ENCODE results near the gene GMPS. TPM values are rescaled to one million over a fixed set of nuclear protein-coding genes. Genes with fewer than 3 reads are reported as not detected.
"Not testable (repeated sequence)": the region's sequence is repeated elsewhere in the genome, so short reads cannot be mapped to it uniquely, and the experiment has no call there.

Gene GMPS
- total and polyA plus RNA-seq, 2 of the 13 experiments (the other 11 are each of a cell fraction or from before 2014, with no cell fraction given): 29.6 to 85.5 TPM

GRCh38 chr3:155860424-155860823 is 10.0 kb upstream of the GMPS start:
- peak; percentile 89 for TF ChIP-seq ZNF121 (CRISPR knock-in tag; IDR thresholded peaks at IDR 0.05)
- TF ChIP-seq CEBPG (CRISPR knock-in tag; IDR thresholded peaks at IDR 0.05): peak; percentile 31; the same call in 1 of the 2 replicates
- FAIRE-seq; H3K4me3 ChIP-seq (replicated peaks in 1 of 3; ENCODE audit: insufficient read depth in 1 of 3, low read depth in 2 of 3, low read length in 3 of 3); H3K9me3 ChIP-seq (ENCODE audit: low read length); H2AFZ ChIP-seq (ENCODE audit: low read length); POLR2A ChIA-PET; DNase-seq (ENCODE audit: low spot score); H4K20me1 ChIP-seq (ENCODE audit: insufficient read depth, low read length); BruUV-seq (replicated peaks); H3K9ac ChIP-seq (ENCODE audit: insufficient read depth, low read depth, low read length); ATAC-seq; H3K79me2 ChIP-seq (ENCODE audit: insufficient read depth, low read length); H3K27ac ChIP-seq (ENCODE audit: extremely low read length, insufficient read depth, low read length); H3K27me3 ChIP-seq (ENCODE audit: control insufficient read depth in 1 of 2, insufficient read depth in 2 of 2, low read length in 2 of 2); H3K4me2 ChIP-seq (ENCODE audit: low read depth, low read length); H3K36me3 ChIP-seq (replicated peaks in 1 of 2; ENCODE audit: control insufficient read depth in 1 of 2, insufficient read depth in 2 of 2, low read length in 2 of 2): not testable (repeated sequence)
- intact Hi-C loops (cut with micrococcal nuclease; ENCODE audit: unreplicated experiment): loop anchor here (10.0 kb wide), 1 partner anchor 506 kb away; no protein-coding TSS in a partner anchor
- H3K4me1 ChIP-seq (ENCODE audit: insufficient read depth, low read length): peaks cover 25% of the 10 kb centered on the region
- WGBS (ENCODE audit: low lambda C conversion rate): 46% methylated on average over 5 of the region's 5 CpGs
- CTCF ChIA-PET (ENCODE audit: low intra/inter-chr PET ratio, low total read pairs): interaction anchor here (1.3 kb wide), 1 partner anchor 108 kb away, joined by 4 read pairs; no protein-coding TSS in a partner anchor
- in situ Hi-C loops (cut with HindIII; ENCODE audit: extremely low pct_ligation_motif_present, low pct_unique_long_range_greater_than_20kb): loop anchor here (5.0 to 10.0 kb wide), 3 partner anchors 53 to 506 kb away; partner anchors contain the start of genes C3orf33 and PLCH1

GRCh38 chr3:155861476-155862183 is 8.8 kb upstream of the GMPS start:
- FAIRE-seq (no peak), ATAC-seq (no peak), DNase-seq (ENCODE audit: low spot score) (no peak)
- ChIA-PET POLR2A (interaction anchor here (1.4 to 2.4 kb wide), 3 partner anchors 8 to 56 kb away, joined by 3 to 10 read pairs (median 9); partner anchors contain the start of genes C3orf33, GMPS and SLC33A1), CTCF (ENCODE audit: low intra/inter-chr PET ratio, low total read pairs) (no interaction called here)
- TF ChIP-seq IRF2 (CRISPR knock-in tag; IDR thresholded peaks at IDR 0.05): peak; percentile 44; the same call in 1 of the 2 replicates
- peak; percentile 74; the same call in 1 of the 2 replicates for TF ChIP-seq ZNF3 (CRISPR knock-in tag; IDR thresholded peaks at IDR 0.05)
- TF ChIP-seq ZFYVE20 (CRISPR knock-in tag; IDR thresholded peaks at IDR 0.05; ENCODE audit: borderline replicate concordance, low read depth): no peak
- TF ChIP-seq ELF3 (CRISPR knock-in tag; IDR thresholded peaks at IDR 0.05): no peak
- no peak for TF ChIP-seq FOXK2 (IDR thresholded peaks at IDR 0.05)
- in situ Hi-C loops (cut with HindIII; ENCODE audit: extremely low pct_ligation_motif_present, low pct_unique_long_range_greater_than_20kb) (loop anchor here (5.0 to 10.0 kb wide), 3 partner anchors 54 to 507 kb away; partner anchors contain the start of genes C3orf33 and PLCH1), intact Hi-C loops (cut with micrococcal nuclease; ENCODE audit: unreplicated experiment) (loop anchor here (10.0 kb wide), 1 partner anchor 507 kb away; no protein-coding TSS in a partner anchor)
- no peaks in the 10 kb centered on the region for H3K36me3 ChIP-seq (replicated peaks in 1 of 2; ENCODE audit: control insufficient read depth in 1 of 2, insufficient read depth in 2 of 2, low read length in 2 of 2)
- H2AFZ ChIP-seq (ENCODE audit: low read length): no peak overlapping the region
- H3K79me2 ChIP-seq (ENCODE audit: insufficient read depth, low read length): no peaks in the 10 kb centered on the region
- no peak overlapping the region for H3K9ac ChIP-seq (ENCODE audit: insufficient read depth, low read depth, low read length)
- no peaks in the 10 kb centered on the region for H3K27me3 ChIP-seq (ENCODE audit: control insufficient read depth in 1 of 2, insufficient read depth in 2 of 2, low read length in 2 of 2)
- peaks cover 25% of the 10 kb centered on the region for H3K4me1 ChIP-seq (ENCODE audit: insufficient read depth, low read length)
- H3K4me3 ChIP-seq (replicated peaks in 1 of 3; ENCODE audit: insufficient read depth in 1 of 3, low read depth in 2 of 3, low read length in 3 of 3): no peak overlapping the region; a peak in 1 of 6 replicates
- H3K27ac ChIP-seq (ENCODE audit: extremely low read length, insufficient read depth, low read length): no peak overlapping the region
- WGBS (ENCODE audit: low lambda C conversion rate): 34% methylated on average over 2 of the region's 2 CpGs
- no peaks in the 10 kb centered on the region for H4K20me1 ChIP-seq (ENCODE audit: insufficient read depth, low read length)
- H3K9me3 ChIP-seq (ENCODE audit: low read length): no peaks in the 10 kb centered on the region
- no TSS peak for BruUV-seq (replicated peaks)
- H3K4me2 ChIP-seq (ENCODE audit: low read depth, low read length): peak overlapping the region; percentile 57
